ENCODE measurements around the gene FXYD6.

The FXYD6 gene

GRCh38 chr11:117836077-117836960 is 40.1 kb downstream of the FXYD6 start:
- DNase-seq (ENCODE audit: low spot score): no peak
- ChIA-PET CTCF (no interaction called here), POLR2A (ENCODE audit: low non-redundant PET) (no interaction called here)
- H3K27ac ChIP-seq: no peak overlapping the region
- no peak for TF ChIP-seq CTCF (conservative IDR thresholded peaks at IDR 0.05; ENCODE audit: low read depth)

GRCh38 chr11:117835576-117835975 is 40.9 kb downstream of the FXYD6 start:
- ChIA-PET CTCF (interaction anchor here (0.7 kb wide), 1 partner anchor 492 kb away, joined by 3 read pairs; no protein-coding TSS in a partner anchor), POLR2A (ENCODE audit: low non-redundant PET) (no interaction called here)
- no peak overlapping the region for H3K27ac ChIP-seq
- no peak for DNase-seq (ENCODE audit: low spot score)
- TF ChIP-seq CTCF (conservative IDR thresholded peaks at IDR 0.05; ENCODE audit: low read depth): no peak

GRCh38 chr11:117834838-117835443 is 41.5 kb downstream of the FXYD6 start:
- POLR2A ChIA-PET (ENCODE audit: low non-redundant PET): no interaction called here
- CTCF ChIA-PET: interaction anchor here (0.6 to 1.7 kb wide), 5 partner anchors 9 to 491 kb away, joined by 3 to 7 read pairs (median 3); no protein-coding TSS in a partner anchor
- no peak for TF ChIP-seq CTCF (conservative IDR thresholded peaks at IDR 0.05; ENCODE audit: low read depth)
- H3K27ac ChIP-seq: no peak overlapping the region
- no peak for DNase-seq (ENCODE audit: low spot score)

- no peak for TF ChIP-seq CTCF (conservative IDR thresholded peaks at IDR 0.05; ENCODE audit: low read depth)
- H3K27ac ChIP-seq: no peak overlapping the region
- CTCF ChIA-PET: interaction anchor here (0.6 to 1.8 kb wide), 6 partner anchors 10 to 219 kb away, joined by 3 to 8 read pairs (median 4); no protein-coding TSS in a partner anchor
- no peak for DNase-seq (ENCODE audit: low spot score)
- POLR2A ChIA-PET (ENCODE audit: low non-redundant PET): no interaction called here
Measured at GRCh38 chr11:117834068-117834810, 42.2 kb downstream of the FXYD6 start.

GRCh38 chr11:117833401-117833891 is 43.0 kb downstream of the FXYD6 start:
- H3K27ac ChIP-seq: no peak overlapping the region
- no peak for TF ChIP-seq CTCF (conservative IDR thresholded peaks at IDR 0.05; ENCODE audit: low read depth)
- ChIA-PET POLR2A (ENCODE audit: low non-redundant PET) (no interaction called here), CTCF (interaction anchor here (0.6 to 1.8 kb wide), 6 partner anchors 10 to 407 kb away, joined by 3 to 8 read pairs (median 4); no protein-coding TSS in a partner anchor)
- DNase-seq (ENCODE audit: low spot score): no peak

- POLR2A ChIA-PET (ENCODE audit: low non-redundant PET): no interaction called here
- CTCF ChIA-PET: interaction anchor here (0.6 to 1.8 kb wide), 5 partner anchors 12 to 406 kb away, joined by 3 to 8 read pairs (median 4); no protein-coding TSS in a partner anchor
- TF ChIP-seq CTCF (conservative IDR thresholded peaks at IDR 0.05; ENCODE audit: low read depth): no peak
- no peak overlapping the region for H3K27ac ChIP-seq
- no peak for DNase-seq (ENCODE audit: low spot score)
Measured at GRCh38 chr11:117832511-117832910, 43.9 kb downstream of the FXYD6 start.

All from RWPE1 (cell line).